Thyroid gland (tissue), 4 donors: ENCODE measurements around the gene FOLR1. TPM values are rescaled to one million over a fixed set of nuclear protein-coding genes. Genes with fewer than 3 reads are reported as not detected.
A peak's percentile ranks its signal among the peaks of the same experiment; 100 is the strongest.
"Not testable (repeated sequence)": the region's sequence is repeated elsewhere in the genome, so short reads cannot be mapped to it uniquely, and the experiment has no call there.

Experiments used
- DNase-seq, 2 donors: peaks; one replicate each; pipeline ENCODE4 v3.0.0-alpha.2; 2019
- H3K27ac ChIP-seq, 3 donors: fragments of 200-600 bp; sonication (generic); 1 replicate in 2 of 3; 2 replicates in 1 of 3; pipeline ENCODE4 v1.5.1; 2016 to 2019; ENCODE audit warnings: mild to moderate bottlenecking in 1 of 3, moderate library complexity in 1 of 3
- H3K27me3 ChIP-seq: fragments of 200-600 bp; sonication (generic); one replicate; pipeline ENCODE4 v1.5.1; 2019
- H3K36me3 ChIP-seq, 2 donors: fragments of 200-600 bp; sonication (generic); one replicate each; pipeline ENCODE4 v1.5.1; 2016 to 2019
- H3K4me1 ChIP-seq, 2 donors: fragments of 200-600 bp; sonication (generic); one replicate each; pipeline ENCODE4 v1.5.1; 2017 to 2019
- H3K4me3 ChIP-seq, 3 donors: fragments of 200-600 bp; sonication (generic); replicated peaks in 1 of 3; 1 replicate in 2 of 3; 2 replicates in 1 of 3; pipeline ENCODE4 v1.5.1; 2016; ENCODE audit warnings: mild to moderate bottlenecking in 1 of 3
- H3K9me3 ChIP-seq: fragments of 200-600 bp; sonication (generic); one replicate; pipeline ENCODE4 v1.5.1; 2017
- POLR2A ChIP-seq, 2 donors: fragments of 450-650 bp; IDR thresholded peaks; one replicate each; pipeline ENCODE4 v1.6.1; 2017; ENCODE audit warnings: antibody characterized with exemption in 2 of 2, mild to moderate bottlenecking in 2 of 2, moderate library complexity in 1 of 2
- WGBS, 2 donors: methylation state at CpG; one replicate each; pipeline ENCODE4 v1.1.5; 2017; 5-methylcytosine and 5-hydroxymethylcytosine counted together
- intact Hi-C: fragments of 100-400 bp; cut with DNase I; formaldehyde crosslinking; loops from one replicate; pipeline ENCODE4 v1.15.1; 2023
- total RNA-seq, 4 donors: library from RNA; depleted of rRNA; stranded (reverse); fragments of >200 nt; gene quantifications; one replicate each; pipeline ENCODE4 v1.2.3, GENCODE V29; 2016
- TF ChIP-seq, protein P1 (sequence below), 6 experiments: fragments of 200-600 bp in 3 of 6; fragments of 450-650 bp in 3 of 6; sonication (generic) in 3 of 6; IDR thresholded peaks; one replicate each; pipeline ENCODE4 v1.5.1; 2016 to 2019; ENCODE audit warnings: antibody characterized with exemption in 6 of 6, mild to moderate bottlenecking in 2 of 6, inconsistent platforms in 1 of 6, moderate library complexity in 1 of 6

FOLR1 gene
- total RNA-seq, 4 donors from 2014 or later, result 5.5 to 64.9 (median 36.3) TPM

DNA sequence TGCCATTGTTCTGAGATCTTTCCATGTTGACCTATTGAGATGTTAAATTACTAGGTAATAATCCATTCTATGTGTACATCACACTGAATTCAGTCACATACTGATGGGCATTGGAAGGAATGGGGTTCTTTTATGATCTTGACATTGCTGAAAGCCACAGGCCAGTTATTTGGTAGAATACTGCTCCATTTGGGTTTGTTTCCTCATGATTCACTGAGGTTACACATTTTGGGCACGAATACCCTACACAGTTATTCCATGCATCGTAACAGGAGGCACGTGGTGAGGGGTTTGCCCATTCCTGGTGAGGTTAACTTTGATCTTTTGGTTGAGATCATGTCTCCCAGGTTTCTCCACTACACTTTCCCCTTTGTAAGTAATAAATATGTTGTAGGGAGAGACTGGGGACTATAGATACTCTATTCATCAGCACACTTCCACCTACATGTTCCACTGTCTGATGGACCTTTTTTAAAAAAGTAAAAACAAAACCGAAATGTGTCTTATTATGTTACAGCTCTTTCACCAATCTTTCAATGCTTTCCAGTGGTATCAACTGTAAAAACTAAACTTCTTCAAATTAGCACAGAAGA is 12.0 kb upstream of the FOLR1 start:
- H3K36me3 ChIP-seq, result no peaks in the 10 kb centered on the region
- peaks cover 11 to 19% of the 10 kb centered on the region in 2 donors for H3K4me1 ChIP-seq
- H3K27ac ChIP-seq, result no peak overlapping the region
- TF ChIP-seq, protein P1, sequence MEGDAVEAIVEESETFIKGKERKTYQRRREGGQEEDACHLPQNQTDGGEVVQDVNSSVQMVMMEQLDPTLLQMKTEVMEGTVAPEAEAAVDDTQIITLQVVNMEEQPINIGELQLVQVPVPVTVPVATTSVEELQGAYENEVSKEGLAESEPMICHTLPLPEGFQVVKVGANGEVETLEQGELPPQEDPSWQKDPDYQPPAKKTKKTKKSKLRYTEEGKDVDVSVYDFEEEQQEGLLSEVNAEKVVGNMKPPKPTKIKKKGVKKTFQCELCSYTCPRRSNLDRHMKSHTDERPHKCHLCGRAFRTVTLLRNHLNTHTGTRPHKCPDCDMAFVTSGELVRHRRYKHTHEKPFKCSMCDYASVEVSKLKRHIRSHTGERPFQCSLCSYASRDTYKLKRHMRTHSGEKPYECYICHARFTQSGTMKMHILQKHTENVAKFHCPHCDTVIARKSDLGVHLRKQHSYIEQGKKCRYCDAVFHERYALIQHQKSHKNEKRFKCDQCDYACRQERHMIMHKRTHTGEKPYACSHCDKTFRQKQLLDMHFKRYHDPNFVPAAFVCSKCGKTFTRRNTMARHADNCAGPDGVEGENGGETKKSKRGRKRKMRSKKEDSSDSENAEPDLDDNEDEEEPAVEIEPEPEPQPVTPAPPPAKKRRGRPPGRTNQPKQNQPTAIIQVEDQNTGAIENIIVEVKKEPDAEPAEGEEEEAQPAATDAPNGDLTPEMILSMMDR (IDR thresholded peaks at IDR 0.05), result no peak
- no peak for TF ChIP-seq POLR2A (IDR thresholded peaks at IDR 0.05)
- no peaks in the 10 kb centered on the region for H3K9me3 ChIP-seq
- no peak overlapping the region for H3K4me3 ChIP-seq
- H3K27me3 ChIP-seq, result no peaks in the 10 kb centered on the region
- intact Hi-C loops, result no loop called here
- 88 to 90% methylated on average over 4 of the region's 4 CpGs for WGBS, 2 donors
- no peak for DNase-seq

DNA sequence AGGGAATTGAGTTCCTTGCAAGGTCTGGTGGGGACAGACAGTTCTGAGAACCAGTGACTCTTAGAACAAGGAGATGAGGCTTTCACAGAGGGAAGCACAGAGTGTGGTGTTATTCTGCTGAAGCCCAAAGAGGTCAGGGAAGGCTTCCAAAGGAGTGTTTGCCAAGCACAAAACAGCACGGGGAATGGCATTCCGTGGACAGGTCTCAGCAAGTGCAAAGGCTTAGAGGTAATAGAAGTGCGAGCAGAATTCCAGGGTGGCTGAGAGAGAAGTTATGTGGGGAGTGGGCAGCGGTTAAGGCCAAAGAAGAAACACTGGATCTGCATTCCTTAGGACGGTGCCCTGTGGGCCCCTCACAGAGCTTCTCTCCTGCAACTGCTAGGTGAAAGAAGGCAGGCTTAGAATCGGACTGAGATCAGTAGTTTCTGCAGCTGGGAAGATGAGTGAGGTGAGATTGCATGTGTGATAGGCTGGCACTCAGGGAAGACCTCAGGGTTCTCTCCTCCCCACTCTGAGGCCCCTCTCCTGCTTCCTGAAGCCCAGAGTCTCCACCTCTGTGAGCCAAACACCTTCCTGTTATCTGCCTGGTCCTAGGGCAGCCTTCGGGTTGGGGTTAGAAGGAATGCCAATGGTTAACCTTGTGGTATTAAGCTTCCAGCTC is 10.9 kb upstream of the FOLR1 start:
- intact Hi-C loops, result not testable (repeated sequence)
- 59 to 68% methylated on average over 6 to 7 of the region's 7 CpGs for WGBS, 2 donors

DNA sequence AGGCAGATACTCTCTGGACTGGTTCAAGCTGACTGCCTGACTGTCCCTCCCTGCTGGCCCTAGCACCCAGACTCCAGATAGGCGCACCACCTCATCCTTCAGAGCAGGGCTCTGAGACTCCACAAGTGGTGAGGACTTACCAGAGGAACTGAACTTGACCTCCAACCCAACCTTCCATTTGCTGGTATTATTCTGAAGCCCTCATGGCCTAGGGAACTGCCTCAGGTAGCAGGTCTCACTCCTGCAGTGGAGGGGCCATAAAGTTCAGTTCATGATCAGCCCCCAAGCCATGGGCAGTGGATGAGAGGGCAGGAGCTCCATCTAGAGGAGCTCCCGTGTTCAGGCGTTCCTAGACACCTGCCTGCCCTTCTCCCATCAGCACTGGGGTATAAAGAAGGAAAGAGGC is 10.4 kb upstream of the FOLR1 start:
- H3K36me3 ChIP-seq, DNase-seq, H3K27me3 ChIP-seq, H3K27ac ChIP-seq, H3K9me3 ChIP-seq, H3K4me3 ChIP-seq, intact Hi-C loops: not testable (repeated sequence)
- TF ChIP-seq, protein P1 (IDR thresholded peaks at IDR 0.05), result peak in 1 of 6 experiments; percentile 8
- WGBS, 2 donors, result 80 to 90% methylated on average over 2 to 3 of the region's 3 CpGs
- peaks cover 11 to 19% of the 10 kb centered on the region in 2 donors for H3K4me1 ChIP-seq

More for the DNA sequence above, 10.9 kb upstream of the FOLR1 start:
- DNase-seq, result peak; percentile 31 to 35
- H3K4me3 ChIP-seq, H3K9me3 ChIP-seq, H3K27me3 ChIP-seq, H3K27ac ChIP-seq, H3K36me3 ChIP-seq: not testable (repeated sequence)
- H3K4me1 ChIP-seq, result peaks cover 11 to 19% of the 10 kb centered on the region in 2 donors

DNA sequence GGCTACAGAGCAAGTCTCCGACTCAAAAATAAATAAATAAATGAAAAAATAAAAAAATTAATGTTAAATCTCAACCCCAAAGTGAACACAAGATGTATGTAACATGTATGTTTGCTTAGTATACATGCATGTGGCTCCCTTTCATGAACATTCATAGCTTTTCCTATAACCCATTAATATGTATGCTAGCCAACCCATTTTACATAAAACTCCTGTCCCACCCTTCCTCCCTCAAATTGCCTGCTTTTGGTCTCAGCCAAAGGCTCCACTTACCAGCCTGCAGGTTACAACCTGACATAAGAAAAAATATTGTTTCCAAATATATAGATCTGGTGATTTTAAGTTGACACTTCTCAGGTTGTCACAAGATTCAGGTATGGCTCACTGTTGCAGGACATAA is 3.7 kb upstream of the FOLR1 start:
- Histone ChIP-seq H3K9me3 (no peaks in the 10 kb centered on the region), H3K27me3 (no peaks in the 10 kb centered on the region), H3K27ac (no peak overlapping the region), H3K36me3 (no peaks in the 10 kb centered on the region), H3K4me3 (no peak overlapping the region), H3K4me1 (peaks cover 11 to 20% of the 10 kb centered on the region in 2 donors)
- intact Hi-C loops, result no loop called here
- no peak for TF ChIP-seq POLR2A (IDR thresholded peaks at IDR 0.05)
- TF ChIP-seq, protein P1 (IDR thresholded peaks at IDR 0.05), result no peak
- 92 to 93% methylated on average over 1 of the region's 1 CpG for WGBS, 2 donors
- no peak for DNase-seq

DNA sequence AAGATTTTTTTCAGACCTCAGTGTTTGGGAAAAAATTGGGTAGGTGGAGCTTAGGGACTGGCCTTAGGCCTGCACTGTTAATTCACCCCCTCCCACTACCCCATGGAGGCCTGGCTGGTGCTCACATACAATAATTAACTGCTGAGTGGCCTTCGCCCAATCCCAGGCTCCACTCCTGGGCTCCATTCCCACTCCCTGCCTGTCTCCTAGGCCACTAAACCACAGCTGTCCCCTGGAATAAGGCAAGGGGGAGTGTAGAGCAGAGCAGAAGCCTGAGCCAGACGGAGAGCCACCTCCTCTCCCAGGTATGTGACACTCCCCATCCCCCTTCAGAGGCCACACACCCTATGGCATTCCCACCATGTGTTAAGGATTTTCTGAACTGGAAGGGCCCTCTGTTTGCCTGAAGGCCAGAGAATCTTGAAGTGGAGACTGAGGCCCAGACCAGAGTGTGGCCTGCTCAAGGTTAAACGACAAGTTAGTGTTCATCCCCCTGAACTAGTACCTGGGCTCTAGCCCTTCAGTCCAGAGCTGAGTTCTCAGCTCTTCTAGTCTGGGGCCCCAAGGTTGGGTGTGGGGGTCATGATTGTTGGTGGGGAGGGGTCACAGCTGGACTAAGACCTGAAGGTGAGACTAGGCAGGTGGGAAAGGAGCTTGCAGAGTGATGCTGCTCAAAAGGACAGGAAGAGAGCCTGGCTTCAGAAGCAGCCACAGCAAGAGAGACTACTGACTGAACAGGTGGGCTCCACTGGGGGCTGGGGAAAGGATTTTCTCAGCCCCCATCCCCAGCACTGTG is 2.3 kb upstream of the FOLR1 start:
- H3K27me3 ChIP-seq, result no peaks in the 10 kb centered on the region
- TF ChIP-seq POLR2A (IDR thresholded peaks at IDR 0.05), result no peak
- TF ChIP-seq, protein P1 (IDR thresholded peaks at IDR 0.05), result no peak
- WGBS, 2 donors, result 58 to 63% methylated on average over 2 to 3 of the region's 3 CpGs
- H3K4me1 ChIP-seq, result peaks cover 11 to 20% of the 10 kb centered on the region in 2 donors
- intact Hi-C loops, result no loop called here
- peak in 1 of 2 donors; percentile 5 for DNase-seq
- peak overlapping the region in 1 of 3 donors; percentile 40 for H3K27ac ChIP-seq
- H3K4me3 ChIP-seq, result no peak overlapping the region
- H3K36me3 ChIP-seq, result no peaks in the 10 kb centered on the region
- H3K9me3 ChIP-seq, result no peaks in the 10 kb centered on the region
